ENCODE results near the gene MACC1. TPM values are rescaled to one million over a fixed set of nuclear protein-coding genes. Genes with fewer than 3 reads are reported as not detected.

MACC1 gene
- total RNA-seq, 2 donors from 2014 or later, result 0.26 TPM; not detected in 1

- no peak overlapping the region for H3K4me3 ChIP-seq
- no peak for TF ChIP-seq CTCF (IDR thresholded peaks at IDR 0.05)
- no peaks in the 10 kb centered on the region for H3K4me1 ChIP-seq
- no peak overlapping the region for H3K27ac ChIP-seq
- no peaks in the 10 kb centered on the region for H3K9me3 ChIP-seq
- no peak for DNase-seq (ENCODE audit: low spot score)
- H3K27me3 ChIP-seq, result no peaks in the 10 kb centered on the region
- H3K36me3 ChIP-seq, result no peaks in the 10 kb centered on the region
These were observed 11.5 kb upstream of the MACC1 start for GRCh38 chr7:20228654-20229053.

- H3K9me3 ChIP-seq, result no peaks in the 10 kb centered on the region
- DNase-seq (ENCODE audit: low spot score), result no peak
- no peaks in the 10 kb centered on the region for H3K27me3 ChIP-seq
- H3K36me3 ChIP-seq, result no peaks in the 10 kb centered on the region
- no peak for TF ChIP-seq CTCF (IDR thresholded peaks at IDR 0.05)
- no peaks in the 10 kb centered on the region for H3K4me1 ChIP-seq
- H3K27ac ChIP-seq, result no peak overlapping the region
- no peak overlapping the region for H3K4me3 ChIP-seq
These were observed 10.2 kb upstream of the MACC1 start for GRCh38 chr7:20227291-20227795.

GRCh38 chr7:20226860-20227259, 9.7 kb upstream of the MACC1 start:
- no peak for DNase-seq (ENCODE audit: low spot score)
- Histone ChIP-seq H3K9me3 (no peaks in the 10 kb centered on the region), H3K27me3 (no peaks in the 10 kb centered on the region), H3K4me3 (no peak overlapping the region), H3K4me1 (no peaks in the 10 kb centered on the region), H3K36me3 (no peaks in the 10 kb centered on the region), H3K27ac (no peak overlapping the region)
- TF ChIP-seq CTCF (IDR thresholded peaks at IDR 0.05), result no peak

GRCh38 chr7:20225384-20225783, 8.2 kb upstream of the MACC1 start:
- Histone ChIP-seq H3K27ac (no peak overlapping the region), H3K4me3 (no peak overlapping the region), H3K27me3 (no peaks in the 10 kb centered on the region), H3K4me1 (no peaks in the 10 kb centered on the region), H3K36me3 (no peaks in the 10 kb centered on the region), H3K9me3 (no peaks in the 10 kb centered on the region)
- DNase-seq (ENCODE audit: low spot score), result no peak
- TF ChIP-seq CTCF (IDR thresholded peaks at IDR 0.05), result no peak

GRCh38 chr7:20224025-20224424, 6.8 kb upstream of the MACC1 start:
- H3K4me1 ChIP-seq, result no peaks in the 10 kb centered on the region

More at GRCh38 chr7:20224025-20224424, 6.8 kb upstream of the MACC1 start:
- Histone ChIP-seq H3K27me3 (no peaks in the 10 kb centered on the region), H3K9me3 (no peaks in the 10 kb centered on the region), H3K4me3 (no peak overlapping the region), H3K27ac (no peak overlapping the region), H3K36me3 (no peaks in the 10 kb centered on the region)
- no peak for DNase-seq (ENCODE audit: low spot score)
- TF ChIP-seq CTCF (IDR thresholded peaks at IDR 0.05), result no peak
